ENCODE data around the gene HYDIN.
"Not testable (repeated sequence)": the region's sequence is repeated elsewhere in the genome, so short reads cannot be mapped to it uniquely, and the experiment has no call there.

Gene HYDIN

GRCh38 chr16:71109656-71110208, 120.8 kb downstream of the HYDIN start:
- not testable (repeated sequence) for DNase-seq (ENCODE audit: low spot score); FAIRE-seq

- not testable (repeated sequence) for FAIRE-seq; DNase-seq (ENCODE audit: low spot score)
Observed at GRCh38 chr16:71105881-71106280, 124.6 kb downstream of the HYDIN start.

GRCh38 chr16:71083573-71083972, 146.9 kb downstream of the HYDIN start:
- not testable (repeated sequence) for FAIRE-seq; DNase-seq (ENCODE audit: low spot score)

- not testable (repeated sequence) for FAIRE-seq; DNase-seq (ENCODE audit: low spot score)
Observed at GRCh38 chr16:71080777-71081176, 149.7 kb downstream of the HYDIN start.

- not testable (repeated sequence) for FAIRE-seq
Observed at GRCh38 chr16:71080262-71080661, 150.3 kb downstream of the HYDIN start.

GRCh38 chr16:71070651-71071050, 159.9 kb downstream of the HYDIN start:
- not testable (repeated sequence) for DNase-seq (ENCODE audit: low spot score); FAIRE-seq

More at GRCh38 chr16:71080262-71080661, 150.3 kb downstream of the HYDIN start:
- not testable (repeated sequence) for DNase-seq (ENCODE audit: low spot score)

GRCh38 chr16:71069842-71070241, 160.7 kb downstream of the HYDIN start:
- FAIRE-seq; DNase-seq (ENCODE audit: low spot score): not testable (repeated sequence)

- DNase-seq (ENCODE audit: low spot score); FAIRE-seq: not testable (repeated sequence)
Observed at GRCh38 chr16:71053897-71054609, 176.5 kb downstream of the HYDIN start.

- not testable (repeated sequence) for DNase-seq (ENCODE audit: low spot score); FAIRE-seq
Observed at GRCh38 chr16:71050307-71050706, 180.2 kb downstream of the HYDIN start.

- DNase-seq (ENCODE audit: low spot score); FAIRE-seq: not testable (repeated sequence)
Observed at GRCh38 chr16:71039368-71040111, 191.0 kb downstream of the HYDIN start.

GRCh38 chr16:71038421-71038820, 192.1 kb downstream of the HYDIN start:
- not testable (repeated sequence) for FAIRE-seq; DNase-seq (ENCODE audit: low spot score)

GRCh38 chr16:71037987-71038386, 192.5 kb downstream of the HYDIN start:
- FAIRE-seq; DNase-seq (ENCODE audit: low spot score): not testable (repeated sequence)

GRCh38 chr16:71028032-71028727, 202.3 kb downstream of the HYDIN start:
- FAIRE-seq, result not testable (repeated sequence)

GRCh38 chr16:71027511-71027910, 203.0 kb downstream of the HYDIN start:
- not testable (repeated sequence) for DNase-seq (ENCODE audit: low spot score); FAIRE-seq

More at GRCh38 chr16:71028032-71028727, 202.3 kb downstream of the HYDIN start:
- DNase-seq (ENCODE audit: low spot score), result not testable (repeated sequence)

- FAIRE-seq; DNase-seq (ENCODE audit: low spot score): not testable (repeated sequence)
Observed at GRCh38 chr16:71023851-71024439, 206.6 kb downstream of the HYDIN start.

GRCh38 chr16:71021961-71022537, 208.5 kb downstream of the HYDIN start:
- not testable (repeated sequence) for FAIRE-seq; DNase-seq (ENCODE audit: low spot score)

GRCh38 chr16:71019067-71019682, 211.3 kb downstream of the HYDIN start:
- DNase-seq (ENCODE audit: low spot score); FAIRE-seq: not testable (repeated sequence)

GRCh38 chr16:71015419-71015818, 215.1 kb downstream of the HYDIN start:
- not testable (repeated sequence) for DNase-seq (ENCODE audit: low spot score); FAIRE-seq

- peak; percentile 74 for DNase-seq (ENCODE audit: low spot score)
- FAIRE-seq, result peak; percentile 56
Observed at GRCh38 chr16:71009440-71010223, 220.9 kb downstream of the HYDIN start.
